Sigmoid colon (tissue), 4 donors: Measurements from ENCODE around the gene ZNF688.

Experiments
- POLR2A ChIP-seq, 2 donors: fragments of 450-650 bp; IDR thresholded peaks; one replicate each; pipeline ENCODE4 v1.6.1; 2016; ENCODE audit warnings: antibody characterized with exemption in 2 of 2, mild to moderate bottlenecking in 2 of 2, moderate library complexity in 2 of 2
- POLR2AphosphoS5 ChIP-seq, 4 donors: sonication (generic); formaldehyde crosslinking; IDR thresholded peaks; one replicate each; pipeline ENCODE4 v1.6.1; 2017; ENCODE audit warnings: antibody characterized with exemption in 4 of 4
- TF ChIP-seq, protein P1 (sequence below), 4 experiments: fragments of 450-650 bp in 3 of 4; fragments of 200-600 bp in 1 of 4; IDR thresholded peaks; one replicate each; pipeline ENCODE4 v1.5.1; 2016 to 2019; ENCODE audit warnings: antibody characterized with exemption in 4 of 4, mild to moderate bottlenecking in 3 of 4, moderate library complexity in 2 of 4

DNA sequence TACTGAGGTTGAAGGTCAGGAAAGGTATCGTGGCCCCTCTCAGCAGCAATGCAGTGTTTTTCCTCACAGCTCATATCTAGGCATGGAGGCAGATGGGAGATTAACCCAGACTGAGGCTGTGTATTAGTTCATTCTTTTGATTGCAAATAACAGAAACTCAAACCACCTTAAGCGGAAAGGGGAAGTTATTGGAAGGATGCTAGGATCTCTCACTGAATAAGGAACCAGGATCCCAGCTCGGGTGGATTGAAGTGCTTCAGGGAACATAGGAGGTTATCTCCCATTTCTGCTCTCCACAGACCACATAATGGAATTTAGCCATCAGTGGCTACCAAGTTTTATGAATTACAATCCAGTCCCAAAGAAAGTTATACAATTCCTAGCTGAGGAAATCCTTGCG, 30.5 kb upstream of the ZNF688 start:
- TF ChIP-seq, protein P1, sequence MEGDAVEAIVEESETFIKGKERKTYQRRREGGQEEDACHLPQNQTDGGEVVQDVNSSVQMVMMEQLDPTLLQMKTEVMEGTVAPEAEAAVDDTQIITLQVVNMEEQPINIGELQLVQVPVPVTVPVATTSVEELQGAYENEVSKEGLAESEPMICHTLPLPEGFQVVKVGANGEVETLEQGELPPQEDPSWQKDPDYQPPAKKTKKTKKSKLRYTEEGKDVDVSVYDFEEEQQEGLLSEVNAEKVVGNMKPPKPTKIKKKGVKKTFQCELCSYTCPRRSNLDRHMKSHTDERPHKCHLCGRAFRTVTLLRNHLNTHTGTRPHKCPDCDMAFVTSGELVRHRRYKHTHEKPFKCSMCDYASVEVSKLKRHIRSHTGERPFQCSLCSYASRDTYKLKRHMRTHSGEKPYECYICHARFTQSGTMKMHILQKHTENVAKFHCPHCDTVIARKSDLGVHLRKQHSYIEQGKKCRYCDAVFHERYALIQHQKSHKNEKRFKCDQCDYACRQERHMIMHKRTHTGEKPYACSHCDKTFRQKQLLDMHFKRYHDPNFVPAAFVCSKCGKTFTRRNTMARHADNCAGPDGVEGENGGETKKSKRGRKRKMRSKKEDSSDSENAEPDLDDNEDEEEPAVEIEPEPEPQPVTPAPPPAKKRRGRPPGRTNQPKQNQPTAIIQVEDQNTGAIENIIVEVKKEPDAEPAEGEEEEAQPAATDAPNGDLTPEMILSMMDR (IDR thresholded peaks at IDR 0.05) = no peak
- TF ChIP-seq POLR2A (IDR thresholded peaks at IDR 0.05) = no peak
- no peak for TF ChIP-seq POLR2AphosphoS5 (IDR thresholded peaks at IDR 0.05)
